ENCODE results near the gene PCNX3. TPM values are rescaled to one million over a fixed set of nuclear protein-coding genes. Genes with fewer than 3 reads are reported as not detected.

The PCNX3 gene
- total and polyA plus RNA-seq, 2 of the 4 experiments (the other 2 are of a cell fraction) = 5.6 to 33.2 TPM

- Histone ChIP-seq H3K4me1 (ENCODE audit: control insufficient read depth, insufficient read depth, low read length) (peaks cover 2% of the 10 kb centered on the region; the same call in 1 of the 2 replicates), H3K18ac (ENCODE audit: low read depth, low read length) (no peak overlapping the region), H3K9ac (ENCODE audit: low read depth, low read length) (no peak overlapping the region), H2AK9ac (replicated peaks; ENCODE audit: low read depth, low read length, poor library complexity) (no peak overlapping the region), H3K56ac (ENCODE audit: extremely low read depth, insufficient read depth, low read length) (no peak overlapping the region), H3K23ac (ENCODE audit: low read depth, low read length) (no peak overlapping the region), H2BK15ac (ENCODE audit: low read depth, low read length) (no peak overlapping the region), H3K27me3 (ENCODE audit: control insufficient read depth, insufficient read depth, low read length) (no peaks in the 10 kb centered on the region), H2AFZ (replicated peaks; ENCODE audit: low read length, poor library complexity) (peak overlapping the region; percentile 43), H3K9me1 (ENCODE audit: insufficient read depth, low read length) (no peaks in the 10 kb centered on the region), H3K4me3 (ENCODE audit: insufficient read depth, low read depth, low read length) (no peak overlapping the region), H3K4ac (ENCODE audit: low read depth, low read length) (no peak overlapping the region), H3K9me3 (ENCODE audit: control insufficient read depth, insufficient read depth, low read length) (no peaks in the 10 kb centered on the region), H3K27ac (ENCODE audit: insufficient read depth, low read length) (no peak overlapping the region), H4K8ac (ENCODE audit: low read depth in 2 of 2, low read length in 2 of 2) (no peak overlapping the region), H4K20me1 (ENCODE audit: insufficient read depth, low read length) (peaks cover 5% of the 10 kb centered on the region), H3K4me2 (ENCODE audit: low read depth, low read length) (no peak overlapping the region), H2BK120ac (ENCODE audit: low read depth, low read length) (no peak overlapping the region), H3K14ac (replicated peaks; ENCODE audit: low read depth, low read length) (no peak overlapping the region), H3K36me3 (ENCODE audit: control insufficient read depth, insufficient read depth, low read length) (peaks cover 20% of the 10 kb centered on the region), H2AK5ac (ENCODE audit: low read depth, low read length) (no peak overlapping the region), H2BK5ac (ENCODE audit: low read depth, low read length, poor library complexity, severe bottlenecking) (no peak overlapping the region), H2BK20ac (ENCODE audit: low read depth, low read length) (no peak overlapping the region), H3K79me1 (ENCODE audit: low read depth in 1 of 2, low read length in 2 of 2) (peaks cover 0 to 11% of the 10 kb centered on the region in 2 experiments; a peak in 1 of 4 replicates), H4K91ac (ENCODE audit: insufficient read depth, low read depth, low read length) (no peak overlapping the region), H4K5ac (ENCODE audit: low read depth, low read length) (no peak overlapping the region)
- CTCF ChIA-PET = interaction anchor here (1.7 kb wide), 1 partner anchor 53 kb away, joined by 9 read pairs; no protein-coding TSS in a partner anchor
- no peak for ATAC-seq (ENCODE audit: low read depth)
- intact Hi-C loops (cut with micrococcal nuclease) (no loop called here), dilution Hi-C loops (cut with HindIII; ENCODE audit: low sequenced_read_pairs, unreplicated experiment) (no loop called here), in situ Hi-C loops (cut with MboI; ENCODE audit: low sequenced_read_pairs) (no loop called here)
- no peak for DNase-seq
- no peak for TF ChIP-seq CTCF (conservative IDR thresholded peaks at IDR 0.05; ENCODE audit: low read depth, low read length)
- no peak for TF ChIP-seq SMC3 (IDR thresholded peaks at IDR 0.05; ENCODE audit: low read depth, low read length)
- TF ChIP-seq MAFK (IDR thresholded peaks at IDR 0.05; ENCODE audit: low read depth, low read length) = no peak
- no peak for TF ChIP-seq RCOR1 (IDR thresholded peaks at IDR 0.05; ENCODE audit: insufficient replicate concordance, low read length)
- no peak for TF ChIP-seq RFX5 (IDR thresholded peaks at IDR 0.05; ENCODE audit: low read depth, low read length)
- 85% methylated on average over 15 of the region's 22 CpGs; no CpG with 5 or more reads in 1 of the 2 experiments for WGBS, 2 experiments (ENCODE audit: extremely low coverage in 2 of 2, insufficient read length in 1 of 2)
- BruUV-seq (replicated peaks) = no TSS peak
- POLR2A ChIA-PET (ENCODE audit: unreplicated experiment) = no interaction called here
These were observed 22.6 kb upstream of the PCNX3 start for GRCh38 chr11:65592858-65593517.
